G401 (cell line): ENCODE measurements around the gene FRMD1. TPM values are rescaled to one million over a fixed set of nuclear protein-coding genes. Genes with fewer than 3 reads are reported as not detected.
A peak's percentile ranks its signal among the peaks of the same experiment; 100 is the strongest.

Source experiments
- DNase-seq: peaks from one replicate; pipeline ENCODE4 v3.0.0-alpha.2; 2015; ENCODE audit warnings: low spot score
- in situ Hi-C: cut with HindIII; loops from 2 replicates; pipeline ENCODE4 v1.10.0; 2016; ENCODE audit warnings: low sequenced_read_pairs, mixed read lengths
- total RNA-seq: library from RNA; depleted of rRNA; stranded (reverse); fragments of >200 nt; shearing (Covaris generic); gene quantifications from 2 replicates; pipeline ENCODE4 v1.2.3, GENCODE V29; 2014

Gene FRMD1
- total RNA-seq, 1 experiment from 2014 or later = not detected

DNA sequence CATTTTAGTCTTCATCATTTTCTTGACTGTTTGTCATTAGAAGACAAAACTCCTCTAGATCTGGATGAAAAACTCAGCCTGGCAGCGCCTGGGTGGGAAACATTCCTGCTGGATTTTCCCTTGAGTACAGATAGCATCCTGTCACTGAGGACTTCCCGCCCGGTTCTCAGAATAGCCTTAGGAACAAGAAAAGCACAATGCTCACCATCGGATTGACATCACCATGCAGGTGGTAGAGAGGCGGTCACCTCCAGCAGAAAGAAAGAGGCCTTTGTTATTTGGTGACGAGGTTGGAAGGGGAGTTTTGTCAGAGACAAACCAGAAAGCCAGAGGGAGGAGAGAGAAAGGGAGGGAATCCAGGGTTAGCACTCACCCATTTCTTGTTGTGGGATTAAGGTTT lies 41.8 kb downstream of the FRMD1 start:
- DNase-seq = no peak

GRCh38 chr6:168035661-168036545 lies 43.1 kb downstream of the FRMD1 start:
- in situ Hi-C loops = no loop called here
- no peak for DNase-seq

More for the DNA sequence above, 41.8 kb downstream of the FRMD1 start:
- in situ Hi-C loops = no loop called here

GRCh38 chr6:168035098-168035660 lies 43.8 kb downstream of the FRMD1 start:
- DNase-seq = peak; percentile 14
- in situ Hi-C loops = no loop called here

DNA sequence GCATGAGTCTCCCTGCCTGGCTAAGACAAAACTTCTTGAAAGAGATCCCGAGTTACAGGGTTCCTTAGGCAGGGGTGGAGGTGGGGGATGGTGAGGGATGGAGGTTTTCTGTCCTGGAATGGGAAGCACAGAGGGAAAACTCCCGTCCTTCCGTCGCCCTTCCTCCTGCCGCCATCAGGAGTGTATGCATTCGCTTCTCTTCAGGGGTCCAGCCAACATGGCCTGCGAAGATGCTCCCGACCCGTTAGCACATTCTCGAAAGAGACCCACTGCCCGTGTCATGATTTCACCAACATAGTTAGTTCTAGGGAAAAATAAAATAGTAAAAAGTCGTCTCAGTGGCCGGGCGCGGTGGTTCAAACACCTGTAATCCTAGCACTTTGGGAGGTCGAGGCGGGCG lies 44.5 kb downstream of the FRMD1 start:
- DNase-seq = no peak
- in situ Hi-C loops = no loop called here

GRCh38 chr6:168033791-168034190 lies 45.2 kb downstream of the FRMD1 start:
- no peak for DNase-seq
- in situ Hi-C loops = no loop called here

DNA sequence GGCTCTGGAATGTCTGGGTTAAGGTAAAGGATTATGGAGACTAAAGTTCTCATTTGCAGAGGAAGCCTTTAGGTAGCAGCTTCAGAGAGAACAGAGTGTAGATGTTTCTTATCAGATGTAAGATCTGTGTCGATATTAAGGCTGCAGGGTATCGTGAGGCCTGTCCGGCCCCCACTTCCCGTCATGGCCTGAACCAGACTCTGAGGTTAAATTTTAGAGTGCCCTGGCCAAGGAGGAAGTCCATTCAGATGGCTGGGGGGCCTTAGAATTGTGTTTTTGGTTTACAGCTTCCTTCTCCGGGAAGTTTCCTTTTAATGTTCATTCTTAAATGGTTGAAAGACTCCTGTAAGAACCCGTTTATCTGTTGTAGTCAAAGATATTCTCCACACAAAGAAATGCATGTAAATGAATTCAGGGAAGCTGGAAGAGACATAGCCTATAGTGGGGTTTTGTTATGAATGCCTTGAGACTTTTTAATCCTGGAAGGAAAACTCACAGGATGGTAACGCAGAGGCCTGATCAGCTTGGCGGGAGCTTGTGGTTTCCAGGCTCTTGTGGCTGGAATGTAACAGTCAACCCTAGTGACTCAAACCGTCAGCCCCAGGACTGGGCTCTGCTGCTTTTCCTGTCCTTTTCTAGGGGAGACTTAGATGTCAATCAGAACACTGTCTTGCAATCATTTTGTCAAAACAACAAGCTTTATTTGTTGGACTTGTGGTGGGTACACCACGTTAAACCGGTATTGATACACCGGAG lies 46.8 kb downstream of the FRMD1 start:
- in situ Hi-C loops = no loop called here
- DNase-seq = no peak

DNA sequence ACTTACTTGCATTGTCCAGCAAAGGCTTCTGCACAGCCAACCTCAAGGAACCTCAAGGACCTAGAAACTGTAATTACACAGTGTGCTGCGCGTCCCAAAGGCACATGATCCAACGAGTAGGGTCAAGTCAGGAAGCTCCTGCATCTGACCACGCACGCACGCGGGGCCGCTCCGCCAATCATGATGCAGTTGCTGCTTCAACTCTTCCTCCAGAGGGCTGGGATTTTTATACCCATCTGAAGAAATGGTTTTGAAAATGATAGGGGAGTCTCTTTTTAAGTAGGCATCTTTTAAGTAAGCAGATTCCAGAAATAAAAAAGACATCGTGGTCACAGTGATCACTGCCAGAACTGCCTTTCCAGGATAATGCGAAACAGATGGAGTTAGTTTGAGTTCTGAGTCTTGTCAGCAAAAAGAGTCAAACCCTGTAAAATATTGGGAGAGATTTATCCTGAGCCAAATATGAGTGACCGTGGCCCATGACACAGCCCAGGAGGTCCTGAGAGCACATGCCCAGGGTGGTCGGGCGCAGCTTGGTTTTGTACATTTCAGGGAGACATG lies 47.5 kb downstream of the FRMD1 start:
- in situ Hi-C loops = no loop called here

GRCh38 chr6:168030908-168031307 lies 48.1 kb downstream of the FRMD1 start:
- in situ Hi-C loops = no loop called here

More for the DNA sequence above, 47.5 kb downstream of the FRMD1 start:
- DNase-seq = no peak

DNA sequence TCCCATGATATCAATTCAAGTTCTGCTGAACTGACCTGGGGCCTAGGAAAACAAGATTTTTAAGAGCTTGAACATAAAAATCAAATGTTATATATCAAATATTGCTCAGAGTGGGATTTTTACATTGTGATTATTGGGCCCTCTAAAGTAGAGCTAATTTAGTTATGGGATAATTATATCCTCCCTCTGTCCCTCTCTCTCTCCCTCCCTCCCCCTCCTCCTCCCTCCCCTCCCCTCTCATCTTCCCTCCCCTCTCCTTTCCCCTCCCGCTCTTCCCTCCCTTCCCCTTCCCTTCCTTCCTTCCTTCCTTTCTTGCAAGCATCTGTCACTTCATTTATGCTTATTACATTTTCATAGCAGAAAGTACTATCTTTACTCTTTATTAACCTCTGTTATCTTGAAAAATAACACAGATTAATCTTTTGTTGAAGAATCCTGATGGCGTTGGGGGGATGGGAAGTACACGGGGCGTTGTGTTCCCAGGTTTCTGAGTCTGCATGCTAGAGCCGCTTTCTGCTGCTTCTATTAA lies 48.7 kb downstream of the FRMD1 start:
- in situ Hi-C loops = no loop called here
- DNase-seq = no peak

More at GRCh38 chr6:168030908-168031307, 48.1 kb downstream of the FRMD1 start:
- DNase-seq = no peak

DNA sequence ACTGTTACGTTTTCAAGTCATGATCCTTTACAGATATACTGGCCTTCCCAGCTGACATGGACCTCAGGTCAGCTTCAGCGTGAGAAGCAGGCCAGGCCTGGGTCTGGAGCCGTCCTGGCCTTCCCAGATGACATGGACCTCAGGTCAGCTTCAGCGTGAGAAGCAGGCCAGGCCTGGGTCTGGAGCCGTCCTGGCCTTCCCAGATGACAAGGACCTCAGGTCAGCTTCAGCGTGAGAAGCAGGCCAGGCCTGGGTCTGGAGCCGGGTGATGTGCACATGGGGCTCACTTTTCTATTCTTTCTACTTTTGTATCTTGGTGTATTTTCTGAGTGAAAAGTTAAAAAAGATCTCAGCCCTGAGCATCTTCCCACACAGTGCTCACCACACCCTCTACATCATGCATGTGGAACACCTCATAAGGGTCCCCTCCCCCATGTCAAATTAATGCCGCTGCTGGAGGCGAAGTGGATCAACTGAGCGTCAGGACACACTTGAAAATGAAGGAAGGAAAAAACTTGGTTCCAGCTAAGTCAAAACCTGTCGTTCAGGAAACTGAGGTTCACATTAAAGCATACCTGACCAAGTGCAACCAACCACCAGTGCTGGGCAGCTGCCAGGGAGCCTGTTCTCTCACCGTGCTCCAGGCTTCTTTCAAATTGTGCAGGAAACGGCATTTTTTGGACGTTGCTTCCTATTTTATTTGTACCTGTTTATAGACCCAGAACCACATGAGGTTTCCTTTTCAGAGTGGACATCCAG lies 49.4 kb downstream of the FRMD1 start:
- no peak for DNase-seq
- in situ Hi-C loops = no loop called here

DNA sequence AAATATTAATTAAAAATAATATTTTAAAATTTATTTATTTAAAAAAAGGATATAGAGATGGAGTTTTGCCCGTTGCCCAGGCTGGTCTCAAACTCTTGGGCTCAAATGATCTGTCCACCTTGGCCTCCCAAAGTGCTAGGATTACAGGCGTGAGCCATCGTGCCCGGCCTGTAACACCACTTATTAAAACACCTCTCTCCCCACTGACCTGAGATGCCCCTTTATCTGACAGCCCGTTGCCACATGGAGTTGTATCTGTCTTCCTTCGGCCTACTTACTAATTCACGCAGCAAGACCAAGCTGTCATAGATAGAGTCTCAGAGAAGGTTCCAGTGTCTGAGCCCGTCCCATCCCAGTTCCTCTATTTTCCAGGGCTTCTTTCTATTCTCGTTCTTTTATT lies 50.8 kb downstream of the FRMD1 start:
- DNase-seq = no peak
- in situ Hi-C loops = no loop called here

GRCh38 chr6:168027521-168027920 lies 51.5 kb downstream of the FRMD1 start:
- DNase-seq = no peak
- in situ Hi-C loops = no loop called here

DNA sequence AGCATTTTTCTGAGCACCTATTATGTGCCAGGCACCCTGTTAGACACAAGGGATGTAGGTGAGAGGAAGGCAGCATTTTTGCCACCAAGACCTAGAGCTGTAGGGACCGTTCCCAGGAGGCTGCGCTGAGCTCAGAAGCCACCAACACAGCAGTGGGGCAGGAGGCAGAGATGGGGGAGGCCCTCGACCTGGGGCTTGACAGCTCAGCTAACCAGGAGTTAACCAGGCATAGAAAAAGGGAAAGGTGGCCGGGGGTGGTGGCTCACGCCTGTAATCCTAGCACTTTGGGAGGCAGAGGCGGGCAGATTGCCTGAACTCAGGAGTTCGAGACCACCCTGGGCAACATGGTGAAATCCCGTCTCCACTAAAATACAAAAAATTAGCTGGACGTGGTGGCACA lies 52.1 kb downstream of the FRMD1 start:
- in situ Hi-C loops = no loop called here
- no peak for DNase-seq

- in situ Hi-C loops = no loop called here
- DNase-seq = no peak
These were observed 52.9 kb downstream of the FRMD1 start for GRCh38 chr6:168025831-168026710.

DNA sequence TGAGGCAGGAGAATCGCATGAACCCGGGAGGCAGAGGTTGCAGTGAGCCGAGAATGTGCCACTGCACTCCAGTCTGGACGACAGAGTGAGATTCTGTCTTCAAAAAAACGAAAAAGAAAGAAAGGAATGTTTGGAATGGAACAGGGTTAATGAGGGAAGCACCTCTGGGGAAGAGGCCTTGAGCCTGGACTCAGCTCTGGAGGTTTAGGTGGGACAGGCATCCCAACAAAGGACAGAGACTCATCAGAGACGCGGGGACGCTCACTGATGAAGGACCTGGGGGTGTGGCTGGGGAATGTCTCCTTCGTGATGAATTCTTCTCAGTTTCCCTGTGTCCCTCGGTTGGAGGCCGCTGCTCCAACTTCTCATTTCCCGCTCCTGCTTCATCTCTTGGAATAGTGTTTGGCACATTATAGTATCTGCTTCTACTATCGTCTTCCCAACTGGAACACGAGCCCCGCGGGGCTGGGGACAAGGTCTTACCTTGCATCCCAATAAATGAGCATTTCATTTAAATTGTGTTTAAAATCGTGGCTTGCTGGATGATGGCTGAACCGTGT lies 54.0 kb downstream of the FRMD1 start:
- in situ Hi-C loops = no loop called here
- no peak for DNase-seq

GRCh38 chr6:168022488-168023321 lies 56.3 kb downstream of the FRMD1 start:
- in situ Hi-C loops = no loop called here
- no peak for DNase-seq

DNA sequence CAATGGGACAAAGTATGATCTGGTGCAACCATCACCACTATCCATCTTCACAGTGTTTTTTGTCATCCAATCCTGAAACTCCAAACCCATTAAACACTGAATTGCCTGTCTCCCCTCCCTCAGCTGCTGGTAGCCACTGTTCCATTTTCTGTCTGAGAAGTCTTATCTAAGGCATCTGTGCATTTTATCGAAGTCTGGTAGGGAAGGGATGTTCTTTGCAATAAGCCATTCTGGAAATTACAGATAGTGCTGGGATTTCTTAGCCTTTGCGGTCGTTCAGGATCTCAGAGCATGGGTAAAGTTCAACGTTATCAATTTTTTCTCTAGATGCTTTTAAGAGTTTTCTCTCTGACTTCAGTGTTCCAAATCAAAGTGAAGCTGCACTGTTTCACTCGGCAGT lies 57.4 kb downstream of the FRMD1 start:
- in situ Hi-C loops = no loop called here

More for the DNA sequence above, 57.4 kb downstream of the FRMD1 start:
- no peak for DNase-seq
